Stimulated activated naive CD8-positive, alpha-beta T cell treated with anti-CD3 and anti-CD28 coated beads, Interleukin-15, amount 100 ng/mL, for 72 hours (primary cell): ENCODE results near the gene NEU4.
"Not testable (repeated sequence)": the region's sequence is repeated elsewhere in the genome, so short reads cannot be mapped to it uniquely, and the experiment has no call there.

Source experiments
- ATAC-seq: fragments of 150-1000 bp; cut with Tn5 transposase; 2 replicates; pipeline ENCODE4 v1.10.0; 2021; ENCODE audit warnings: mild to moderate bottlenecking, moderate library complexity
- DNase-seq, 2 donors: peaks; one replicate each; pipeline ENCODE4 v3.0.0; 2021 to 2022
- H3K27ac Mint-ChIP-seq, 2 donors: one replicate each; pipeline ENCODE4 v1.8.0; 2022; ENCODE audit warnings: mild to moderate bottlenecking in 2 of 2, mixed read lengths in 2 of 2, moderate library complexity in 2 of 2
- H3K27me3 Mint-ChIP-seq: one replicate; pipeline ENCODE4 v1.8.0; 2022; ENCODE audit warnings: mixed read lengths
- H3K4me1 Mint-ChIP-seq: one replicate; pipeline ENCODE4 v1.8.0; 2022; ENCODE audit warnings: mild to moderate bottlenecking, mixed read lengths
- H3K4me3 Mint-ChIP-seq, 2 donors: one replicate each; pipeline ENCODE4 v1.8.0; 2022; ENCODE audit warnings: mild to moderate bottlenecking in 2 of 2, mixed read lengths in 2 of 2, moderate library complexity in 1 of 2
- H3K9me3 Mint-ChIP-seq, 2 donors: one replicate each; pipeline ENCODE4 v1.8.0; 2022; ENCODE audit warnings: mixed read lengths in 2 of 2

Gene NEU4, protein sequence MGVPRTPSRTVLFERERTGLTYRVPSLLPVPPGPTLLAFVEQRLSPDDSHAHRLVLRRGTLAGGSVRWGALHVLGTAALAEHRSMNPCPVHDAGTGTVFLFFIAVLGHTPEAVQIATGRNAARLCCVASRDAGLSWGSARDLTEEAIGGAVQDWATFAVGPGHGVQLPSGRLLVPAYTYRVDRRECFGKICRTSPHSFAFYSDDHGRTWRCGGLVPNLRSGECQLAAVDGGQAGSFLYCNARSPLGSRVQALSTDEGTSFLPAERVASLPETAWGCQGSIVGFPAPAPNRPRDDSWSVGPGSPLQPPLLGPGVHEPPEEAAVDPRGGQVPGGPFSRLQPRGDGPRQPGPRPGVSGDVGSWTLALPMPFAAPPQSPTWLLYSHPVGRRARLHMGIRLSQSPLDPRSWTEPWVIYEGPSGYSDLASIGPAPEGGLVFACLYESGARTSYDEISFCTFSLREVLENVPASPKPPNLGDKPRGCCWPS

DNA sequence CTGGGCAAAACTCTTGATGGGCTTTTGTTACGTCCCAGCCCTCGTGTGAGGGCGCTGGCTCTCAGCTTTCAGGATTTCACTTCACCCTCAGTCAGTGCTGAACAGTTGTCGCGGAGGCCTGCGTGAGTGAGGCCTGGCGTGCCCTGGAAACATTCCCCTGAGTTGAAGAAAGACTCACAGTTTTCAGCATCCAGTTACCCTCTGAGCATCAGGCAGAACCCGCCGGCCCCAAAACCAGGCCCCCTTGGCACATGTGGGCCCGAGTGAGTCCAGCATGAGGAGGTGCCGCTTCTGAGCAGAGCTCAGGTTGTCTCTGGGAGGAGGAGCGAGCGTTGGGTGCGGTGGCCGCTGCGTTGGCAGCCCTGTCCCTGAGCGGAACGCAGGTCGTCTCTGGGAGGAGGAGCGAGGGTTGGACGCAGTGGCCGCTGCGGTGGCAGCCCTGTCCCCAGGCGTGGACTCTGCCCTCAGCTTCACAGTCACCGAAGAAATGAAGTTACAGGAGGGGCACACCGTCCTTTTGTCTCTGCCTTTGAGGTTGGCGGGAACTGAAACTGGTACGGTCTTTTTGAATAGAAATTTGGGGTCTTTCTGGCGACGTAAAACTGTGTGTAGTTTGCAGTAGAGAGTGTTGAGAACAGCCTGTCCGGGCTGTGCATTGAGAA lies at the start of gene NEU4:
TSS of gene NEU4 (plus strand) at position 473 of the 662 bp plus-strand sequence. CDS start 5,292 bp downstream, outside the sequence.
- Mint-ChIP-seq H3K27me3 (peaks cover 35% of the 10 kb centered on the region), H3K9me3 (no peaks in the 10 kb centered on the region), H3K4me1 (peaks cover 41% of the 10 kb centered on the region), H3K27ac (no peak within 1 kb of the TSS), H3K4me3 (no peak within 1 kb of the TSS)
- DNase-seq (no peak), ATAC-seq (no peak)

DNA sequence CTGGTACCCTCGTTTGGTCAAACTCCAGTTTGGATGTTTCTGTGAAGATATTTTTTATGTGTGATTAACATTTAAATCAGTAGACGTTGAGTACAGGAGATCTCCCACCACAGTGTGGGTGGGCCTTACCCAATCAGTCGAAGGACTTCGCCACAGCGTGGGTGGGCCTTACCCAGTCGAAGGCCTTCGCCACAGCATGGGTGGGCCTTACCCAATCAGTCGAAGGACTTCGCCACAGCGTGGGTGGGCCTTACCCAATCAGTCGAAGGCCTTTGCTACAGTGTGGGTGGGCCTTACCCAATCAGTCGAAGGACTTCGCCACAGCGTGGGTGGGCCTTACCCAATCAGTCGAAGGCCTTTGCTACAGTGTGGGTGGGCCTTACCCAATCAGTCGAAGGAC lies 49.1 kb upstream of the NEU4 start:
- H3K27ac Mint-ChIP-seq = peak overlapping the region in 1 of 2 donors; percentile 15
- not testable (repeated sequence) for DNase-seq, H3K27me3 Mint-ChIP-seq, H3K4me3 Mint-ChIP-seq, H3K9me3 Mint-ChIP-seq, ATAC-seq
- peaks cover 16% of the 10 kb centered on the region for H3K4me1 Mint-ChIP-seq

DNA sequence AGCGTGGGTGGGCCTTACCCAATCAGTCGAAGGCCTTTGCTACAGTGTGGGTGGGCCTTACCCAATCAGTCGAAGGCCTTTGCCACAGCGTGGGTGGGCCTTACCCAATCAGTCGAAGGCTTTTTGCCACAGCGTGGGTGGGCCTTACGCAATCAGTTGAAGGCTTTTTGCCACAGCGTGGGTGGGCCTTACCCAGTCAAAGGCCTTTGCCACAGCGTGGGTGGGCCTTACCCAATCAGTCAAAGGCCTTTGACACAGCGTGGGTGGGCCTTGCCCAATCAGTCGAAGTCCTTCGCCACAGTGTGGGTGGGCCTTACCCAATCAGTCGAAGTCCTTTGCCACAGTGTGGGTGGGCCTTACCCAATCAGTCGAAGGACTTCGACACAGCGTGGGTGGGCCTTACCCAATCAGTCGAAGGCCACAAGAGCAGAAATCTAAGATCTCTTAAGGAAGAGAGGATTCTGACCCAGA lies 48.7 kb upstream of the NEU4 start:
- Mint-ChIP-seq H3K9me3 (no peaks in the 10 kb centered on the region), H3K4me3 (no peak overlapping the region), H3K27me3 (no peaks in the 10 kb centered on the region), H3K4me1 (peaks cover 16% of the 10 kb centered on the region), H3K27ac (no peak overlapping the region)
- no peak for DNase-seq
- ATAC-seq = no peak

DNA sequence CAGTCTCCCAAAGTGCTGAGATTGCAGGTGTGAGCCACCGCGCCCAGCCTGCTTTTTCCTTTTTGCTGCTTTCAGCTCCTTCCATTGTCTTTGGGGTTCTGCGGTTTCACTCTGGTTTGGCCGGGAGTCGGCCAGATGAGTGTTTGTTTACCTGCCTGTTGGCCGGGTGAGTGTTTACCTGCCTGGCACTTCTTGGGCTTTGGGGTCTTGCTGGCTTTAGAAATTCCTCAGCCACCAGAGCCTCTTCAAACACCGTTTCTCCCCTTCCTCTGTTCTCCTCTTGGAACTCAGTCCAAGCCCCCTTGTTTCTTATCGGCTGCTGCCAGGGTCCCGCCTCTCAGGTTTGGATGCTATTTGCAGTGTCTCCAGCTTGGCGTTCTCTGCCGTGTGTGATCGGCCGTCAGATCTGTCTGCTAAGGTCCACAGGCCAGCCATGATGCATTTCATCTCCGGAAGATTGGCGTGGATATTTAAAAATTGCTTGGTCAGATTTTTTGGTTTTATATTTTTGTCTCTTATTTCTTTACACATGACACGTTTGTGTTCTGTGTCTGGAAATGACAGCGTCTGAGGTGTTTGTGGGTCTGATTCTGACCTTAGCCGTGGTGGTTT lies 46.6 kb upstream of the NEU4 start:
- DNase-seq (peak in 1 of 2 donors; percentile 4), ATAC-seq (no peak)
- peak overlapping the region in 1 of 2 donors; percentile 85 for H3K27ac Mint-ChIP-seq
- H3K27me3 Mint-ChIP-seq = no peaks in the 10 kb centered on the region
- H3K9me3 Mint-ChIP-seq = no peaks in the 10 kb centered on the region
- H3K4me3 Mint-ChIP-seq = peak overlapping the region in 1 of 2 donors; percentile 21
- peaks cover 16% of the 10 kb centered on the region for H3K4me1 Mint-ChIP-seq

DNA sequence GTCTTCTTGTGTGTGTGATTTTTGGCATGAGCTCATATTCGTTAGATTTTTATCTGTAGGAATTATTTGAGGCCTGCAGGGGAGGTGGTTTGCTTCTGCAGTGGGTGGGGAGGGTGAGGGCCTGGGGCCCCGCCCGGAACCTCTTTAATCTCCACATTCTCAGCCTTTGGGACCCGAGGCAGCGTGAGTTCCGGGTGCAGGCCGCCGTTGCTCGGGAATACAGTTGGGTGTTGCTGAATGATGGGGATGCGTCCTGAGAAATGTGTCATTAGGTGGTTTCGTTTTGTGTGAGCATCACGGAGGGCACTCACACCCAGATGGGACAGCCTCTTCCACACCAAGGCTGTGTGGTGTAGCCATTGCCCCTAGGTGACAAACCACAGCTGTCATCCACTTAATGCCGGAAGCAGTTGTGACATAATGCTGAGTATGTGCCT lies 46.0 kb upstream of the NEU4 start:
- Mint-ChIP-seq H3K4me3 (peak overlapping the region in 1 of 2 donors; percentile 21), H3K27me3 (no peaks in the 10 kb centered on the region), H3K9me3 (no peaks in the 10 kb centered on the region), H3K27ac (peak overlapping the region; percentile 13 to 85), H3K4me1 (peaks cover 16% of the 10 kb centered on the region)
- peak; percentile 90 for ATAC-seq
- DNase-seq = peak in 1 of 2 donors; percentile 57

DNA sequence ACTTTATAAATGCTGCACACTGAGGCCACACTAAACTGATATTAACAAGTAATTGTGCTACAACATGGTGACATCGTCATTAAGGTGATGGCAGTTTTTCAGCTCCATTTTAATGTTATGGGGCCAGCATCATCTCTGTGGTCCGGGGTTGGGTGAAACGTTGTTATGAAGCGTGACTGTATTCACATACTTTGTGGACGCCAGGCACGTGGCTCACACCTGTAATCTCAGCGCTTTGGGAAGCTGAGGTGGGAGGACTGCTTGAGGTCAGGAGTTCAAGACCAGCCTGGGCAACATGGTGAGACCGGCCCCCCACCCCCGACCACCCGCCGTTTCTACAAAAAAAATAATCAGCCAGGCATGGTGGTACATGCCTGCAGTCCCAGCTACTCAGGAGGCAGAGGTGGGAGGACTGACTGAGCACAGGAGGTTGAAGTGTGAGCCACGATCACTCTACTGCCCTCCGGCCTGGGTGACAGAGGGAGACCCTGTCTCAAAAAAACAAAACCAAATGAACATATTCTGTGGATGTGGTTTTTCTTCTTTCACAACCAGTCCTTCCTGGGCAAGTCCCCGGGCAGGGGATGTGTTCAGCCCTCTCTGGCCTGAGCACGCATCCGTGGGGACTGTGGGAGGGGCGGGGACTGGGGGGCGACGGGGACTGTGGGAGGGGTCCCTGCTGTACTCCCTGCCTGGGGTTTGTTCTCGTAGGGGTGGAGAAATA lies 45.3 kb upstream of the NEU4 start:
- Mint-ChIP-seq H3K4me3 (no peak overlapping the region), H3K4me1 (peaks cover 16% of the 10 kb centered on the region), H3K9me3 (no peaks in the 10 kb centered on the region), H3K27me3 (no peaks in the 10 kb centered on the region), H3K27ac (peak overlapping the region in 1 of 2 donors; percentile 61)
- ATAC-seq = peak; percentile 22
- peak in 1 of 2 donors; percentile 7 for DNase-seq

DNA sequence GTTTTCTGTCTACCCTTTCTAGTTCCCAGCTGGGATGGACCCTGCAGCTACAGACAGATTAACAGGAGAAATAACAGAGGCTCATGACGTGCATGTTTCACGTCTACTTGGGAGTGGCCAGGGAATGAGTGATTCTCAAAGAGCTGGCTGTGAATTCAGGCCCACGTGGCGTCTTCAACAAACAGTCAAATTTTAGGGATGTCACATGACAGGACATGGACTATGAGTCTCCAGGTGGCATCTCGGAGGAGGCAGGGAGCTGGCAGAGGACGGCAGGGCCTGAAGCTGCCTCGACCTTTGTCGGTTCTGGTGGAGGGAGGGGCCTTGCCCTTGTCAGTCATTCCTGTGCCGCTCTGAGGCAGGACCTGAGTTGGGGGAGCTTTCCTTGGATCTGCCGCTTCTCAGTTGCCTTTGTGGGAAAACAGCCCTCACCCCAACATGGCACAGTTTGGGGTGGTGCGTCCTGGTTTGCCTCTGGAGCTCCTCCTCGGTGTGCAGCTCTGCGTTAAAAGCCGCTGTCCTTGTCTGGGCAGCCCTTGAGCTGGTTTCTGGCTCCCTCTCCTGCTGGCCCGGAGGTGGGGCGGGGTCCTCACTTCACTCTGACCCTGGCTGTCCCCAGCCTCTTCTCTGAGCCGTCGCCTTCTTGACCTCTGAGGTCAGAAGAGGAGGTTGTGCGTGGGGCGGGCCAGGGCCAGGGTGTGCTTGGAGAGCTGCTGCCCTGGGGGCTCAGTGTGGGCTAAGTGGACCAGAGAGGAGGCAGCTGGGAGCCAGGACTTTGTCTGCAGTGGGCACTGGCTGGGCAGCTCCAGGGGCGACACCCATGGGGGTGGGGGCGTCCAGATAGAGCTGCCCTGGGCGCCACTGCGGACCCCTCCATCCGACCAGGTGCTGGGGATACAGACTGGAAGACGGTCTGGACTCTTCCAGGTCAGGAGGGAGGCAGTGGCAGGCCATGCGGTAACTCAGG lies 44.4 kb upstream of the NEU4 start:
- ATAC-seq (no peak), DNase-seq (peak in 1 of 2 donors; percentile 8)
- H3K4me1 Mint-ChIP-seq = peaks cover 16% of the 10 kb centered on the region
- no peaks in the 10 kb centered on the region for H3K9me3 Mint-ChIP-seq
- H3K4me3 Mint-ChIP-seq = no peak overlapping the region
- peak overlapping the region in 1 of 2 donors; percentile 61 for H3K27ac Mint-ChIP-seq
- no peaks in the 10 kb centered on the region for H3K27me3 Mint-ChIP-seq

DNA sequence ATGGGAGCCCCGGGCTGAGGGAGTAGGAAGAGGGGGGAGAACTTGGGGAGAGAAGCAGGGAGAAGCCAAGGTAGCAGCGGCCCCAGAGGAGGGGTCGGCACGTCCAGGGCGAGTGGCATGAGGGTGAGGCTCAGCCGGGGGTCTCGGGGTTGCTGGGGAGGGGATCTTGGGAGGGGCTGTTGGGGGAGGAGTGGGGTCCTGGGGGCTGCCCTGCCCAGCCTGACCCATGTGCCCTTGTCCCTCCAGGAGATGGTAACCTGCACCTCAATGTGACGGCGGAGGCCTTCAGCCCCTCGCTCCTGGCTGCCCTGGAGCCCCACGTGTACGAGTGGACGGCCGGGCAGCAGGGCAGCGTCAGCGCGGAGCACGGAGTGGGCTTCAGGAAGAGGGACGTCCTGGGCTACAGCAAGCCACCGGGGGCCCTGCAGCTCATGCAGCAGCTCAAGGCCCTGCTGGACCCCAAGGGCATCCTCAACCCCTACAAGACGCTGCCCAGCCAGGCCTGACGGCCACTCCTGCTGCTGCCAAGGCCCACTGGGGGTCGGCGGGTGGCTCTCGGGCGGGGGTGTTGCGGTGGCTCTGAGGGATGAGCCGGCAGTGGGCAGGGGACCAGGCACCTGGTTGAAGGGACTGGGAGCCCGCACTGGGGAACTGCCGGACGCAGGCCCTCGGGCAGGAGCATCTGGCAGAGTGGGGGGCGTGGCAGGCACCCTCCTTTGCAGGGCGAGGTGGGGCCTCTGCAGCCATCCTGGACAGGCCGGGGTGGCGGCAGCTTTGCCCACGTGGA lies 41.3 kb upstream of the NEU4 start:
- no peaks in the 10 kb centered on the region for H3K9me3 Mint-ChIP-seq
- H3K4me3 Mint-ChIP-seq = no peak overlapping the region
- ATAC-seq (no peak), DNase-seq (no peak)
- no peaks in the 10 kb centered on the region for H3K27me3 Mint-ChIP-seq
- H3K4me1 Mint-ChIP-seq = peaks cover 28% of the 10 kb centered on the region
- H3K27ac Mint-ChIP-seq = peak overlapping the region in 1 of 2 donors; percentile 34

DNA sequence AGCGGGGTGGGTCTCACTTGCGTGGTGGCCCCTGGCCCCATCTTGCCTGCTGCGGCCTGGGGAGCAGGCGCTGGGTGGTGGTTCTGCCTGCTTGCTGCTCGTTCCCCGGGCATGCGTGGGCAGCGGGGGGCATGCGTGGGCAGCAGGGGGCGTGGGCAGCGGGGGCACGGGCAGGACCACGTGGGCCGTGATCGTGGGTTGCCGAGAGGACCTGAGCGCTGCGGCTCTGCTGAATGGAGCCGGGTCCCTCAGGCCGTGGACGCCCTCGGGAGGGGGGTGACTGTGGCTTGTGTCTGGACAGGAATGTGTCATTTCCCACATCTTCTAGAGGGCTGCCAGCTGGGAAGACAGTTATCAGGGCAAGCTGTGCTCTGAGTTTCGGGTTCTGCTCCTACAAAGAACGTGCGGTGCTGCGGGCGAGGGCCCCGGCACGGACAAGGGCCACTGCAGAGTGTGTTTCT lies 40.7 kb upstream of the NEU4 start:
- no peak for DNase-seq
- no peaks in the 10 kb centered on the region for H3K27me3 Mint-ChIP-seq

DNA sequence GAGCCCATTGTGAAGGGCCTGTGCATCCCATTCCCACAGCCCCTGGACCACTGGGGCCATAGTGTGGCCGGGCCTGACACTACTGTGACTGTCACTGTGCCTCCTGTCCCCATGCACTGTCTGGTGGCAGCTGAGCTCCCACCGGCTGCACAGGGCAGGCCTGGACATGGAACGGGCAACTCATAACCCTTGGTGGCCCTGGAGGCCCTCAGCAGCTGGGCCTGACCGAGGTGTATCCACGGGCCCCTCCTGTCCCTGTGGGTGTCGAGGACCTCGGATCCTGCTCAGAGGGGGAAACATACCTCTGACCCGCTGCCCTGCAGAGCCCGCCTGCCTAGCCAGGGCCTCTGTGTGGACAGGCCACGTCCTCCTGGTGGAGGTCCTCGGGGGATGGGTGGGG lies 40.1 kb upstream of the NEU4 start:
- no peak for DNase-seq
- no peaks in the 10 kb centered on the region for H3K9me3 Mint-ChIP-seq
- no peak for ATAC-seq
- H3K27ac Mint-ChIP-seq = peak overlapping the region in 1 of 2 donors; percentile 27
- peaks cover 26% of the 10 kb centered on the region for H3K4me1 Mint-ChIP-seq
- H3K4me3 Mint-ChIP-seq = no peak overlapping the region
- no peaks in the 10 kb centered on the region for H3K27me3 Mint-ChIP-seq

More for the DNA sequence above, 40.7 kb upstream of the NEU4 start:
- Mint-ChIP-seq H3K4me1 (peaks cover 28% of the 10 kb centered on the region), H3K27ac (peak overlapping the region in 1 of 2 donors; percentile 12), H3K9me3 (no peaks in the 10 kb centered on the region), H3K4me3 (no peak overlapping the region)
- ATAC-seq = no peak

DNA sequence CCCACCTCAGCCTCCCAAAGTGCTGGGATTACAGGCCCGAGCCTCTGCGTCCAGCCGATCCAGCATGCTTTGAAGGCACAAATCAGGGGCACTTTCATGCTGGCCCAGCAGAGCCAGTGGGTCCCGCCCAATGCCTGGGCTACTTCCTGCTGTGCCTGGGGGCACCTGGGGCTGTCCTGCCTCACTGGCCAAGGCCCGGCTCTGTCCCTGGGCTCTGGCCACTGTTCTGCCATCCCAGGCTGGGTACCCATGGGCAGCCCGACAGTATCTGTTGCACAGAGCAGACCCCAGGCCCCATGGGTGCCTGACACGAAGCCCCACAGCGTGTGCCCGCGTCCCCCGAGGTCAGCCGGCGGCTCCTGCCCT lies 39.2 kb upstream of the NEU4 start:
- DNase-seq (no peak), ATAC-seq (no peak)
- Mint-ChIP-seq H3K27me3 (no peaks in the 10 kb centered on the region), H3K4me1 (peaks cover 26% of the 10 kb centered on the region), H3K27ac (no peak overlapping the region), H3K4me3 (no peak overlapping the region), H3K9me3 (no peaks in the 10 kb centered on the region)

DNA sequence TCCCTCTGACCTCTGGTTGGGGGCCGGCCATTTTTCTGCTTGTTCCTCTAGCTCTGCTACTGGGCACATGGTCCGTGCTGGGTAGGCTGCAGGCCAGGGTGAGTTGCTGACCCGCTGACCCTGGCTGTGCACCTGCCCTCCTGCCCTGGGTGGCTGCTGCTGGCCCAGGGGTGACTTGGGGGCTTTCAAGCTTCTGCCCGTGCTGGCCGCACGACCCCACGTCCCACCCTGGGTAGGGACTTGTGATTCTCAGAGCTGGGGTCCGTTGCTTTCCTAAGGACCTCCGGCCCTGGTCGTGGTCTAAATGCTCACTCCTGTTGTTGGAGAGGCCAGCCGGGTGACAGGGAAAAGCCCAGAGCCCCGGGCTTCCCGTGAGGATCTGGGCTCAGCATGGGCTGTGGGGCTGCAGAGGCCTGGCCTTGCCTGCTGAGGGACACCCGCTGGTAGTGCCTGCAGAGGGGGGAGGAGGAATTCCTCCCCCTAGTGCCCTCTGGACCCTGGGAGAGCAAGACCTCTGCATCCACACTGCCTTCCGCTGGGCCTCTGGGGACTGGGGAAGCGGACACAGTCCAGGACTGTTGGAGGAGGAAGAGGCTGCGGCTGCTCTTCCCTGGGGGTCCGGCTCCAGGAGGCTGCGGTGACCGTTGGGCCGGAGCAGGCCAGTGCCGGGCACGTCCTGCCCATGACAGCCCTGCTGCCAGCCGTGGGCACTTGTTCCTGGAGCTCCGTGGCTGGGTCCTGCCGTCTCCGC lies 38.6 kb upstream of the NEU4 start:
- DNase-seq (no peak), ATAC-seq (no peak)
- Mint-ChIP-seq H3K4me3 (peak overlapping the region in 1 of 2 donors; percentile 13), H3K4me1 (peaks cover 26% of the 10 kb centered on the region), H3K27me3 (peaks cover 4% of the 10 kb centered on the region), H3K9me3 (no peaks in the 10 kb centered on the region), H3K27ac (no peak overlapping the region)

DNA sequence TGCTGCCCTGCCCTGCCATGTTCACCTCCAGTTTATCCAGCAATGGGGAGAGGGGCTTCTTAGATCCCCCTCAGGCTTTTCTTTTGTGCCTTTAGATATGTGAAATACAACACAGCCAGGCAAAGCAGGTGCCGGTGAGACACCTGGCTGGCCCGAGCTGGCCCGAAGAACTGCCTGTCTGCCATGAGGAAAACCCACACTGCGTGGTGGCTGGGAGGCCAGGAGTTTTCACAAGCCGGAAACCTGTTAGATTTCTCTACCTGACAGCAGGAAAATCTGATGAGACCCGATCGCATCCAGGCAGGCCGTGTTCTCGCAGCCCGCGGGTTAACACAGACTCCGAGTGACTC lies 38.1 kb upstream of the NEU4 start:
- no peak for ATAC-seq

More for the DNA sequence above, 38.1 kb upstream of the NEU4 start:
- DNase-seq = no peak
- peaks cover 26% of the 10 kb centered on the region for H3K4me1 Mint-ChIP-seq
- H3K27me3 Mint-ChIP-seq = peaks cover 10% of the 10 kb centered on the region
- H3K4me3 Mint-ChIP-seq = no peak overlapping the region
- peak overlapping the region; percentile 34 to 46 for H3K27ac Mint-ChIP-seq
- no peaks in the 10 kb centered on the region for H3K9me3 Mint-ChIP-seq
